GM20431 (cell line): ENCODE data around the gene CLEC16A.

Experiments used
- in situ Hi-C: fragments of 300-500 bp; cut with MseI, MboI; formaldehyde crosslinking; loops from one replicate; pipeline ENCODE4 v1.15.0; 2020; ENCODE audit warnings: low sequenced_read_pairs; ENCODE audit not compliant: unreplicated experiment

The CLEC16A gene

DNA sequence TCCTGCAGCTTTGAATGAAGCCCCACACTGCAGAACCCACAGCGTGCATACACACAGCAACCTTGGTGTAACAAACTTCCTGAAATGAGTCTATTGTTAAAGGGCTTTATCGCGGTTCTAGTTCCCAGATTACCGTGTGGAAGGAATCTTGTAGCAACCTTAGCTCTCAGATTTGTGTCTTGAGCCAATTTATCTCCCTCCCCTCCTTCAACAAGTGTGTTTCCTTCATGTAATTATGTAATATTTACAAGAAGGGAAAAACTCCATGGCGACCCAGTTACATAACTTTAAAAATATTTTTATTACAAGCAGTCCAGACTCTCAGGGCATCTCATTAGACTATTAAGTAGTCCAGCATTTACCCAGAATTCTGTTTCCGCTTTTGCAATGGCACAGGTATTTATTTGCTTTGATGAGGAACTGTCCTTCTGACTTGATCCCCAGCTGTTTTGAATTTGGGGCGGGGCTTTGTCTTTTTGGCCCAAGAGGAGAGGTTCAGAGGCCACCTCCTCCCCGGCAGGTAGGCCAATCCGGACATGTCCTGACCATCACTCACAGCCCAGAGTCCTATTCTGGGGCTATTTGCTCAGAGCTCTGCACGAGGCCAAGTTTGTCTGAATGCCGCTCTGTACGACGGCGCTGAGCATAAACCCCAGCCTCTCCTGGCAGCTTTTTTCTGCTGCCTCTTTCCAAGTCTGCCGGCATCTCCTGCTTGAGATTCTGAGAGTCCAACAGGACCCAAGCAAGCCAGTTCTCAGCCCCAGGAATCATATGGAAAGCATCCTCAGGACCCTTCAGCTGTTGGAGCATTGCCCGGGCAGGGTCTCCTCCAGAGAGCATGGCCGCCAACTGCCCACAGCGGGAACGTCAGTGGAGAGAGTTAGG, 35.6 kb downstream of the CLEC16A start:
- in situ Hi-C loops: loop anchor here (10.0 kb wide), 1 partner anchor 275 kb away; the partner anchor contains the start of gene SOCS1

DNA sequence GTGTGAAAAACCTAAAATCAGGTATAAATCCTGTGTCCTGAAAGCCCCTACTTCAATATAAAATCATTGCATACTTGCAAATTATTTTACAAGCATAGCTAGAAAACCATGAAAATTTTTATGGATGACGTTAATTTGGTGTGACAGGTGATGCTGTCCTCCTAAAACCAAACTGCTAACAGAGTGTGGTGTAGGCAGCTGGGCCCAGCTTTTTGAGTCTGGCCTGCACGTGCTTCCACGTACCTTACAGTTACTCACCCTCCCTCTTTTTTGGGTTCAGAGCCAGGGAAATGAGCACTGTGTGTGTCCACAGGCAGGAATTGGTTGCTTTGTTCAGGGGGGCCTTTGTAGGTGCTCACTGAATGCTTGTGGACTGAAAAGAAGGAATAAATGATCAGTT, 36.4 kb downstream of the CLEC16A start:
- in situ Hi-C loops: no loop called here

DNA sequence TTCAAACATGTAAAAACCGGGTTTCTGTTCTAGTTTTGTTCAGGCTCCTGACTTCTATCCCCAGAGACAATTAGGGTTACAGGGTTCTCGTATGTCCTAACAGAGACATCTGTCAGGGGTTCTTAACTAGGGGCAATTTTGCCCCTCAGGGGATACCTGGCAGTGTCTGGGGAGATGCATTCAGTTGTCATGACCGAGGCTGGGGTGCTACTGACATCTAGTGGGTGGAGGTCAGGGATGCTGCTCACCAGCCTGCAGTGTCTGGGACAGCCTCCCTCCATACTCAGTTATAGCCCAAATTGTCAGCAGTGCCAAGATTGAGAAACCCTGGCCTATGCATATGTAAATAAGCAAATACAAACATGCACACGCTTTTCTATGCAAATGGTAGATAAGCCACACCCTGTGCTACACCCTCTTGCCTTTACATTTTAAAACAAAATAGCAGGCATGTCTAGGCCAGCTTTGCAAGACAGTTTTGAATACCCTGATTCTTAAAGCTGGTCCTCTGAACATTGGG, 37.4 kb downstream of the CLEC16A start:
- in situ Hi-C loops: no loop called here

DNA sequence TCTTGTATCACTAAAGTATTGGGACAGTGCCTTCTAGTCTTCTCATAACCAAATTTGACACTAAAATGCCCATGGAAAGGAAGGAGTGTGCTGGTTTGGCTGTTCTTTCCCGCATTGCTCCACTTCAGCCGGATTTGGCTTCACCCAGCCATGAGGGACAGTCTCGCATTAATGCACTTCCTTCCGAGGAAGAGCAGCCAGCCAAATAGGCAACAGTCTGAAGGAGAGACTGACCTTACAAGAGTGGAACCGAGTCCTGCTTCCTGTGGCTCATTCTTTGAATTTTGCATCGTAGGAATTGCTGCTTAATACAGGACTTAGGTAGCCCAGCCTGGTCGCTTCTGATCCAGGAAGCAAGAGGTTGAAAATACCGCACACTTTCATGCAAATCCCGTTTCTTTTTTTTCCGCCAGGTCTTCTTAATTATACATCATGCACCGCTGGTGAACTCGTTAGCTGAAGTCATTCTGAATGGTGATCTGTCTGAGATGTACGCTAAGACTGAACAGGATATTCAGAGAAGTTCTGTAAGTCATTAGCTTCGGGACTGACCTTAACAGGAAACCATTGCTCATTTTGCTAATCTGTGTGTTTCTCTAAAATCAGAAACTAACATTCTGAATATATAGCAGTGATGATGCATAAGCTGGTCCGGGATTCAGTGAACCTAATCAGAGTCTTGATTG, 38.2 kb downstream of the CLEC16A start:
- in situ Hi-C loops: no loop called here

DNA sequence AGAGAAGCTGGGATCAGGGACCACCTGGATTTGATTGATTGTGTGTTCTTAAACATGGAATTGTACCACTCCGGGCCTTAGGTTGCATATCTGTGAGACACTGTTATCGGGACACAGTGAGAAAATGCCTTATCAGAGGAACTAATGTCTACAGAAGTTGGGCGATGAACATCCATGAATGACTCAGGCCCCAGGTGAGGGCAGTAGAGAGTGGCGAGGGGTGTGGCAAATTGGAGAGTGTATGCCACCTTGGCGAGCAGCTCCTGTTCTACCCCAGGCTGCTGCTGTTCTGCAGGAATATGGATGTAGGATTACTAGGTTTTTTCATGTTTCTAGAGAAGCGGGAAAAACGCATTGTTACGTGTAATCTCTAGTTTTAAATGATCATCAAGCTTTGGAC, 38.8 kb downstream of the CLEC16A start:
- in situ Hi-C loops: no loop called here

DNA sequence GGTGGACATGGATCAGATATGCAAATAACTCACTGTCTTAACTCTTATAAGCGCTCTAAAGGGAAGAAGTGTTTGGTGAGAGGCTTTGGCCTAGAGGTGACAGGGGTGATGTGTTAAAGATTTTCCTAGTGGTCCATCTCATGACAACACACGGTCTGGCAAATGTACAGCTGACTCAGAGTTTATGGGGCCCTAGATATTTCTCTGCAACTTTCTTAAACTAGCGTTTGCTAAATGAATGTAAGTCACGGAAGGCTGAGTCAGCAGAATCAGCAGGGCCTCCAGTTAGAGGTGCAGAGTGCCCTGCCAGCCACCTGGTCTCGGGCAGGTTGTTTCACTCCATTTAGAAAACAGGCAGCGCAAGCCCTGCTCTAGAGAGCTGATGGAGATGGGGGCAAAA, 40.1 kb downstream of the CLEC16A start:
- in situ Hi-C loops: no loop called here

DNA sequence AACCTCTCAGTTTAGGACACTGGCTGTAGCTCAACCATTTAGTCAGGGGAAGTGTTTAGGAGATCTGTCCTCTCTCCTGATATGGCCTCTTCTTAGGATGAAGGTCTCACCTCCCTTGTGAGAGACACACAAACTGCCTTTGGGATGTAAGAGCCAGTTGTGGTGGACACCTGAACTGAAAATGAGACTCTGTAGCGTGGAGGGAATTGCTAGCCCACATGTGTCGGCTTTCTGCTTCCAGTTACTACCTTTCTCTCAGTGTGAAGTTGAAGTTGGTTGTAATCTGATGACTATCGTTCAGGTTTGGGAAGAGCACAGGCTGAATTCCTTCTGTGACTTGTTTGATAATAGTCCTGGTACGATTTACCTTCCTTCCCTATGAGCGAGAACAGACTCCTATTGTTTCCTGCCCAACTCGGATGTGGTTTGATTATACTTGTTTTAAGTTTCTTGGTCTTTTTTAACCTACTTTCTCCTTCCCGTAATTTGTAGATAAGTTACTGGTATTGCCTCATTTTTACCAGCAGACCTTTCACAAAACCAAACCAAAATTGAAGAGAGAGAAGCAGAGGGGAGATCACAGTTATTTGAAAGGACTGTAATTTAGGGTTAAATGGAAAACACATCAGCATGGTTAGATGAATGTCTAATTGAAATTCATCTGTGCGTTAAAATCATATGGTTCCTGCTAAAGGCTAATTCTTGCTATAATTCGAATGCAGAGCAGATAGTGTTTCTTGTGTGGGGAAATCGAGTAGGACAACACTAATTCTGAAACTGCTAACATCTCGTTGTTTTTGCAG, 43.2 kb downstream of the CLEC16A start:
- in situ Hi-C loops: no loop called here

DNA sequence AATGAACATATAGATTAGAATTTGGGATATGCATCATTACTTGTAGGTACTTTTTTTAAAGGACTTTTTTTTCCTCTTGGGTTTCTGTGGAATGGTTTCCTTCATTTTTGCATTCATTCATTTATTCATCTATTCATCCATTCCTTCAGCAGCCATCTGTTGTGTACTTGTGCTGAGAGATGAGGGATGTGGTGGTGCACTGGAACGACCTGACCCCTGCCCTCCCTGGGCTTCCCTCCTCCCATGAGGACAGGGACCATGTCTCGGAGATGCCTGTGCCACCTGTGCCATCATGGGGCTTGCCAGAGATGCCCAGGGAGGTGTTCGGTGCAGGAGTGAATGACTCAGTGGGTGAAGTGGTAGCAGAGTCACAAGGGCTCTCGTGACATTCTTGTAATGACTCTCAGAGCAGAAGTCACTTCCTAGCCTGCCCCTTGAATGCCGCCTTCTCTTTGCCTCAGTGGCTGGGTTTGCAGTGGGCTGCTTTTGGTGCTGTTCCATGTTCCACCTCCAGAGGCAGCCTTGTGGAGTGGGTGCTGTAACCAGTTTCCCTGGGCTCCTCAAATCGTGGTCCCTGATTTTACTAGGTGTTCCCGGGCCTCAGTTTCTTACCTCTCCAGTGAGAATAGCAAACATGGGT, 43.9 kb downstream of the CLEC16A start:
- in situ Hi-C loops: no loop called here

DNA sequence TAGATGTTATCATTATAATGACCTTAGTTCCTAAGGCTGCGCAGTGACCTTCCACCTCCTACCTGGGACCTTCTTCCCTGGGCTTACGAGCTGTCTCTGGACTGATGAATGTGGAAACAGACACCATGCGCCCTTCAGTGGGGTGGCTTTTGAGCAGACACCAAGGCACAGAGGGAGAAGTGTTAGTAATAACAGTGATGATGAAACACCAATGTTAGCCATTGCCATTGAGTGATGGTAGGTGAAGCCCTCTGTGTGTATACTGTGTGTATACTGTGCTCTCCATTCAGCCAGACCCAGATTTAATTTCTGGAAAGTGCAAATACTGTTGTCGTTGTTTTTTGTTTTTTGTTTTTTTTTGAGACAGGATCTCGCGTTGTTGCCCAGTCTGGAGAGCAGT, 44.5 kb downstream of the CLEC16A start:
- in situ Hi-C loops: no loop called here

DNA sequence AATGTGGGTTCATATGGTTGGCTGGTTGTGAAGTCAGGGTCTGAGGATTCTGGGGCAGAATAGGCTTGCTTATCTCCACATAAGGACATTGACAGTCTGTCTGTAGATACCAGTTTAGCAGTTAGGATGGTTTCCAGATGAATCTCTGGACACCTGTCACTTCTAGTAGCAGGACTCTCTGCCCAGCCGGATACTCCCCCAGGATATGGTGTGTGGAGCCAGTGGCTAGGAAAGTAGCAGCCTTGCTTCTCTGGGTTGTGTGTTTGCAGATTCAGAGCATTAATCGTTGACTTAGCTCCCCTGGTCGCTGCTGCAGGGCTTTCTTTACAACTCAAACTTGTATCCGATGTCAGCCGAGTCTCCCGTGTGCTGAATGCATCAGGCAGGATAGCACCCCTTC, 45.2 kb downstream of the CLEC16A start:
- in situ Hi-C loops: no loop called here

DNA sequence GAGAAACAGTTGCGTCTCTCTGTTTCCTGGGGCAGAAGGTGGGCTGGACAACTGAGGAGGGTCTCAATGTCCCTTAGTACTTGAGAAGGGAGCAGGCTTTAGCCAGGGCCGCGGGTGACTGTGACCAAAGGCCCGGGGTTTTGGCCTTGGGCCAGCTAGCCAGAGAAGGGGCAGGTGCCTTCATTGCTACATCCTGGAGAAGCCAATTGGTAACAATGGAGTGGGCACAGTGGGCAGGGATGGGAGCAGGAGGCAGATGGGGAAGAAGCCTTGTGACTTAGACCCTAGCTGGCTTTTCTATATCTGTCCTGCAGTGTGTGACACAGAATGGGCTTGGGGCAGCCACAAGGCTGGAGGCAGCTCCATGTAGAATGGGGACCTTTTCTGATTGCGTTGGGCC, 46.0 kb downstream of the CLEC16A start:
- in situ Hi-C loops: no loop called here

DNA sequence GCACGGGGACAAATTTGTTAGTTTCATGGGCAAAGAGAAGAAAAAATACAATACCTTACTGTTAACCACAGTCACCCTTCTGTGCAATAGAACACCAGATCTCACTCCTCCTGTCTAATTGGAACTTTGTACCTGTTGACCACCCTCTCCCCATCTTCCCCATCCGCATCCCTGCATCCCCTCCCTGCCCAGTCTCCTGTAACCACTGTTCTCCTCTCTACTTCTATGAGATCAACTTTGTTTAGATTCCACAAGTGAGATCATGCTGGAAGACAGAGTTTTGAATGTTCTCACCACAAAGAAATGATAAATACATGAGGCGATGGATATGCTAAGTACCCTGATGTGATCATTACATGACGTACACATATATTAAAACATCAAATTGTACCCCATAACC, 47.7 kb downstream of the CLEC16A start:
- in situ Hi-C loops: no loop called here

DNA sequence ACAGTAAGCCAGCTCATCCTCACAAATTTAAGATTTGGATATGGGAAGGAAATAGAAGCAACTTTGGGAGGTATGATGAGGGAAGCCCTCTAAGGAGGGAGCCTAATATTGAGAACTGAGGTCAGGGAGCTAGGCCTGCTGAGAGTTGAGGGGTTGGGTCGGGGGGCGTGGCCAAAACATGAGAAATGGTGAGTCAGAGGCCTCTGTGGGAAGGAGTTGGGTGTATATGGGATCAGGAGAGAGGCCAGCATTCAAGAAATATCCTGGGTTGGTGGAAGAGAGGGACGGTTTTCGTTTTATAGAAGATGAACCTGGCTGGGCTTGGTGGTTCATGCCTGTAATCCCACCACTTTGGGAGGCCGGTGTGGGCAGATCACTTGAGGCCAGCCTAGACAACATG, 48.4 kb downstream of the CLEC16A start:
- in situ Hi-C loops: no loop called here

DNA sequence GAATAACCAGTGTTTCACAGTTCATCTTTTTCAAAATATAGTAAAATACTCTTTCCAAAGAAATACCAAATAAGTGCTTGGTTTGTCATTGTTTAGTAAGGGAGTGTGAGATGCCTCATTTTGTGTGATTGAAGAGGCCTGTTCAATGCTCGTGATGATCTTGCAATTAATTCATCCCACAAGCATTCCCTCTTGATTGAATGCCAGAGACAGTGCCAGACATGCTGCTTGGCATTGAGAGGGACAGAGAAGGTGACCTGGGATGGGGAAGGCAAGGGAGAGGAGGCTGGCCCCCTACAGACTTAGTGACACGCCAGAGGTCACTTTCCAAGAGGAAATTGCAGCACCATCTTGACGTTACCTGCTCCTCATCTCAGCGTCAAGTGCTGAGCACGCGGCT, 49.3 kb downstream of the CLEC16A start:
- in situ Hi-C loops: no loop called here

DNA sequence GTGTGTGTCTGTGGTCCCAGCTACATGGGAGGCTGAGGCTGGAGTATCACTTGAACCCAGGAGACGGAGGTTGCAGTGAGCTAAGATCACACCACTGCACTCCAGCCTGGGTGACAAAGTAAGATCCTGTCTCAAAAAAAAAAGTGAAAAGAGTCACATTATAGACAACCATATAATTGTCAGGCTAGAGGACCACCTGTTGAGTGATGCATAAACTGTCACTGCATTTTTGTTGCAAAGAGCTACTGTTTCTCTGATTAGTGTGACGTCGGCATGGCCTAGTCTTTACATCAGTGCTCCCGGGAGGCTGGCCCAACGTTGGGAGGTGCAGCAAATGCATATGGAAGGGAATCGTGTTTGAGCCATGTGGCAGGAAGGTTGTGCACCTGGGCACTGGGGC, 50.2 kb downstream of the CLEC16A start:
- in situ Hi-C loops: no loop called here

DNA sequence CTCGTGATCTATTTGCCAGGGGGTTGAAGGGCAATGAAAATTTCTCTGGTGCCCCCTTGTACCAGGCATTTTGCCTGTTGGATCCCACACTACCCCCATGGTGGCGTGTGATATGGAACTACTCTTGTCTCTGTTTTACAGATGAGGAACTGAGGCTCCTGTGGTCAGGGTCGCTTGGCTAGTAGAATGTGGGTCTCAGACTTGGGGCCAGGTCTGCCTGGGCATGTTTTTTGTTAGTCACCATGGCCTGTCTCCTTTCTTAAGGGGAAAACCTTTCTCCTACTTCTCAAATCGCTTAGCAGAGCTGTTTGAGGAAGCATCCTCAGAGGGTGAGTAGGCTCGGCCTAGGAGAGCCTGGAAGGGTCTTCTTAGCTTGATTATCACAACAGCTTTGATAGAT, 51.2 kb downstream of the CLEC16A start:
- in situ Hi-C loops: no loop called here

DNA sequence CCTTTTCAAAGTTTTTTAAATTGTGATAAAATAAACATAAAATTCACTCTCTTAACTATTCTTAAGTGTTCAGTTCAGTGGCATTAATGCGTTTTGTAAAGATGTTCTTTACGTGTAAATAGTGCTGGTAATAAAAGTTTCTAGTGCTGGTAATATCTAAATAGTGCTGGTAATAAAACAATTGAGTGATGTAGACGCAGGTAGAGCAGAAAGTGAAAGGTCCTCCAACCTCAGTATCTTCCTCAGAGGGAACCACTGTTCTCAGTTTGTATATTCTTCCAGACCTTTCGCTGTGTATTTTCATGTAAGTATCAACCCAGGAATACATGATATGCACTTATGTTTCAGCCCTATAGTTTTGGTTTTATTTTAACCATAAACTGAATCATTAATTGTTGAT, 53.1 kb downstream of the CLEC16A start:
- in situ Hi-C loops: no loop called here

DNA sequence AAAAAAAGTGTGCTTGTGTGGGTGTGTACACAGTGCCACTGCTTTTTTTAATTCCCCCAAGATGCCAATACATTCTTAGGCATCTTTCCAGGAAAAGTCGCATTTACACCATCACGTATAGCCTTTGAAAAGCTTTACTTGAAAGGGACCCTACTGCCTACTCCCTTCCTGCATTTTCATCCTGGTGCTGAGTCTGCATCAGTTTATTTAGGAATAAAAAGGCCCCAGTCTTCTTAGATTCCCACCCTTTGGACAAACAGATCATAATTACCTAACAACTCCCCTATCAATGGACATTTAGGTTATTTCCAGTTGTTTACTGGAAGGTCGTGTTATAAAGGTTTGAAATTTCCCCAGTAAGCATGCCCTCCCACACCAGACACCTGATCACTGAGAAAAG, 54.9 kb downstream of the CLEC16A start:
- in situ Hi-C loops: no loop called here

DNA sequence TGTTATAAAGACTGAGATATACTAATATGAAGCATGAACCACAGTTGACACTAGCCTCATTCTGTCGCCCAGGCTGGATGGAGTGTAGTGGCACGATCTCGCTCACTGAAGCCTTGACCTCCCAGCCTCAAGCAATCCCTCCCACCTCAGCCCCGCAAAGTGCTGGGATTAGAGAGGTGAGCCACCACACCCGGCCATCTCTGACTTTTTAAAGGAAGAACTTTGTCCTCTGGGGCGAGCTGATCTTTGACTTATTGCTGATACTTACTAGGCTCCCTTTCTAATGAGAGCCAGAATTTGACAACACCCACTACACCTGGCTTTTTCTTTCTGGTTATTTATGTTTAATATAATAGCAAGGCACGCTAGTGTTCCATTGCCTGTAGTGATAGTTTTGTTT, 57.2 kb downstream of the CLEC16A start:
- in situ Hi-C loops: no loop called here

DNA sequence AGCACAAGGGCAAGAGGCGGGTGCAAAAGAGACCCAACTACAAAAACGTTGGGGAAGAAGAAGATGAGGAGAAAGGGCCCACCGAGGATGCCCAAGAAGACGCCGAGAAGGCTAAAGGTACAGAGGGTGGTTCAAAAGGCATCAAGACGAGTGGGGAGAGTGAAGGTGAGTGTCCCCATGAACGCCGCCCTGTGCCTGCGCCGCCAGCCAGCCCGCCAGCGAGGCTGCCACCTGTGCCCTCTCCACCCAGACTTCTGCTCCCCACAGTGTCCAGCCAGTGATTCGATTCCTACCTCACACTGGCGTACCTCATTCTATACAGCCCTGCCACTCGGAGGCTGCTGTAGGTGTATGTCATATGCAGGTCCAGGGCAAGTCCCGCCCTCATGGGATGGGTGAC, 58.8 kb downstream of the CLEC16A start:
- in situ Hi-C loops: no loop called here
